A673 (cell line): ENCODE results near the gene MT3. TPM values are rescaled to one million over a fixed set of nuclear protein-coding genes. Genes with fewer than 3 reads are reported as not detected.
A peak's percentile ranks its signal among the peaks of the same experiment; 100 is the strongest.

Source experiments
- BruUV-seq: library from RNA; stranded (reverse); fragments of 400-500 nt; replicated peaks from 2 replicates; lab custom pipeline; 2021; lab: Mats Ljungman, UMichigan
- CTCF ChIA-PET: fragments of 300-600 bp; sonication (Branson Sonifier 250); formaldehyde crosslinking; loops from one replicate; lab custom pipeline; 2022; ENCODE audit warnings: antibody characterized with exemption; lab: Charles Lee
- POLR2A ChIA-PET: fragments of 300-600 bp; sonication (Branson Sonifier 250); formaldehyde crosslinking; loops from one replicate; lab custom pipeline; 2022; ENCODE audit warnings: antibody characterized with exemption; ENCODE audit not compliant: low non-redundant PET; lab: Charles Lee
- DNase-seq: peaks from one replicate; pipeline ENCODE4 v3.0.0-alpha.2; 2015; ENCODE audit warnings: low spot score
- H3K27ac ChIP-seq: fragments of 200-600 bp; sonication (generic); 2 replicates; pipeline ENCODE4 v1.5.1; 2016; ENCODE audit warnings: mixed run types, low read depth, mild to moderate bottlenecking, mixed read lengths, antibody characterized with exemption, low read length; ENCODE audit not compliant: poor library complexity, severe bottlenecking
- H3K27me3 ChIP-seq: fragments of 200-600 bp; sonication (generic); replicated peaks from 2 replicates; pipeline ENCODE4 v1.6.1; 2017; ENCODE audit warnings: mixed run types, low read depth, mild to moderate bottlenecking, mixed read lengths, antibody characterized with exemption, low read length; ENCODE audit not compliant: insufficient read depth, poor library complexity
- H3K36me3 ChIP-seq: fragments of 200-600 bp; sonication (generic); 2 replicates; pipeline ENCODE4 v1.6.1; 2016; ENCODE audit warnings: mixed run types, mild to moderate bottlenecking, mixed read lengths, antibody characterized with exemption, low read length; ENCODE audit not compliant: insufficient read depth, poor library complexity, severe bottlenecking
- H3K4me1 ChIP-seq: fragments of 200-600 bp; sonication (generic); 2 replicates; pipeline ENCODE4 v1.6.1; 2017; ENCODE audit warnings: mixed run types, mild to moderate bottlenecking, mixed read lengths, antibody characterized with exemption, low read length; ENCODE audit not compliant: insufficient read depth, poor library complexity, severe bottlenecking
- H3K4me3 ChIP-seq: fragments of 200-600 bp; sonication (generic); 2 replicates; pipeline ENCODE4 v1.5.1; 2016; ENCODE audit warnings: low read depth, mixed run types, mild to moderate bottlenecking, mixed read lengths, low read length; ENCODE audit not compliant: poor library complexity, severe bottlenecking
- H3K9me3 ChIP-seq: fragments of 200-600 bp; sonication (generic); 2 replicates; pipeline ENCODE4 v1.6.1; 2016; ENCODE audit warnings: mixed run types, low read depth, mild to moderate bottlenecking, mixed read lengths, antibody characterized with exemption, low read length; ENCODE audit not compliant: poor library complexity, severe bottlenecking
- EZH2 ChIP-seq: fragments of 200-600 bp; sonication (generic); IDR thresholded peaks from 2 replicates; pipeline ENCODE4 v1.6.1; 2017; ENCODE audit warnings: borderline replicate concordance, low read depth, mild to moderate bottlenecking, mixed read lengths, antibody characterized with exemption, low read length; ENCODE audit not compliant: poor library complexity, severe bottlenecking
- intact Hi-C: fragments of 100-400 bp; cut with micrococcal nuclease; formaldehyde crosslinking; loops from one replicate; pipeline ENCODE4 v1.10.0; 2022; ENCODE audit not compliant: unreplicated experiment
- total RNA-seq: library from RNA; stranded (reverse); gene quantifications from 2 replicates; pipeline ENCODE4 v1.2.3, GENCODE V29; 2021
- TF ChIP-seq, protein P1 (sequence below): fragments of 300-800, 200-600 bp; sonication (generic); conservative IDR thresholded peaks from 2 replicates; pipeline ENCODE4 v1.5.1; 2017; ENCODE audit warnings: low read depth, mild to moderate bottlenecking, antibody characterized with exemption, low read length, moderate library complexity, mixed read lengths

Gene MT3
- total RNA-seq, 1 experiment from 2014 or later = not detected

DNA sequence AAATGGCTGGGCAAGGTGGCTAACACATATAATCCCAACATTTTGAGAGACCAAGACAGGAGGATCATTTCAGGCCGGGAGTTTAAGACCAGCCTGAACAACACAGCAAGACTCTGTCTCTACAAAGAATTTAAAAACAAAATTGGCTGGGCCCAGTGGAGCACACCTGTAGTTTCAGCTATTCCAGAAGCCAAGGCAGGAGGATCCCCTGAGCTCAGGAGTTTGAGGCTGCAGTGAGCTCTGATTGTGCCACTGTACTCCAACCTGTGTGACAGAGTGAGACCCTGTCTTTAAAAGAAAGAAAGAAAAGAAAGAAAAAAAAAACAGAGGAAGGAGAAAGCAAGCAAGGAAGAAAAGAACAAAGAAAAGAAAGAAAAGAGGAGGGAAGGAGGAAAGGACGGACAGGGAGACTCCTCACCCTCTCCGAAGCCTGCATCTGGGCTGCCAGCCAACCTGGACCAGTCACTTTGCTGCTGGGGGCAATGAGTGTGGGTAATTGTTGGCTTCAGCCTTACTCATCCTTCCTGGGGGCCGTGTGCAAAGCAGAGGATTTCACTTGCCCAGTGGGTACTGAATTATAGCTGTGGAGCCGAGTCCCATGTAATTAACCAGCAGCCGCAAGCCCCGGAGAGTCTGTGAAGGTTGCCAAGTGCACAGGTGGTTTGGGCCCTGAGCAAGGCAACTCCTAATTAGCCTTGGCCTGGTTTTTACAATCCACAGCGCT, 31.1 kb upstream of the MT3 start:
- Histone ChIP-seq H3K4me1 (no peaks in the 10 kb centered on the region), H3K27ac (no peak overlapping the region), H3K4me3 (no peak overlapping the region), H3K27me3 (peaks cover 23% of the 10 kb centered on the region), H3K36me3 (no peaks in the 10 kb centered on the region), H3K9me3 (no peaks in the 10 kb centered on the region)
- no TSS peak for BruUV-seq
- intact Hi-C loops = no loop called here
- peak; percentile 75 for DNase-seq
- ChIA-PET CTCF (no interaction called here), POLR2A (no interaction called here)
- TF ChIP-seq, protein P1, sequence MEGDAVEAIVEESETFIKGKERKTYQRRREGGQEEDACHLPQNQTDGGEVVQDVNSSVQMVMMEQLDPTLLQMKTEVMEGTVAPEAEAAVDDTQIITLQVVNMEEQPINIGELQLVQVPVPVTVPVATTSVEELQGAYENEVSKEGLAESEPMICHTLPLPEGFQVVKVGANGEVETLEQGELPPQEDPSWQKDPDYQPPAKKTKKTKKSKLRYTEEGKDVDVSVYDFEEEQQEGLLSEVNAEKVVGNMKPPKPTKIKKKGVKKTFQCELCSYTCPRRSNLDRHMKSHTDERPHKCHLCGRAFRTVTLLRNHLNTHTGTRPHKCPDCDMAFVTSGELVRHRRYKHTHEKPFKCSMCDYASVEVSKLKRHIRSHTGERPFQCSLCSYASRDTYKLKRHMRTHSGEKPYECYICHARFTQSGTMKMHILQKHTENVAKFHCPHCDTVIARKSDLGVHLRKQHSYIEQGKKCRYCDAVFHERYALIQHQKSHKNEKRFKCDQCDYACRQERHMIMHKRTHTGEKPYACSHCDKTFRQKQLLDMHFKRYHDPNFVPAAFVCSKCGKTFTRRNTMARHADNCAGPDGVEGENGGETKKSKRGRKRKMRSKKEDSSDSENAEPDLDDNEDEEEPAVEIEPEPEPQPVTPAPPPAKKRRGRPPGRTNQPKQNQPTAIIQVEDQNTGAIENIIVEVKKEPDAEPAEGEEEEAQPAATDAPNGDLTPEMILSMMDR = no peak
- TF ChIP-seq EZH2 = no peak

DNA sequence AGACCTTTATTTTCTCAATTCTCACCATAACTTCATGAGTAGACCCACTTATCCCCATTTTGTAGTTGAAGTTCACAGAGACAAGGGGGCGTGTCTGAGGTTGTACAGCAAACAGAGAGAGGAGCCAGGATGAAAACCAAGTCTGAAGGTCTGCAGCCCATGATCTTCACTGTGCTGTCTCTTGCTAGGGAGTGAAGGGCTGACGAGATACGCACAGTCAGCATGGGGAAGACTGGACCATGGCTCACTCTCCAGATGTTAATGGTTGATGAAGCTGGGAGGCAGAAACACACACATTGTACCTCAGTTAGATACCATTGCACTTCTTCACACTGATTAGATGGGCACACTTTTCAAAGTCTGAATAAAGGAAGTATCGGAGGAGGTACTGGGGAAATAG, 30.2 kb upstream of the MT3 start:
- no TSS peak for BruUV-seq
- POLR2A ChIA-PET = no interaction called here
- intact Hi-C loops = no loop called here

DNA sequence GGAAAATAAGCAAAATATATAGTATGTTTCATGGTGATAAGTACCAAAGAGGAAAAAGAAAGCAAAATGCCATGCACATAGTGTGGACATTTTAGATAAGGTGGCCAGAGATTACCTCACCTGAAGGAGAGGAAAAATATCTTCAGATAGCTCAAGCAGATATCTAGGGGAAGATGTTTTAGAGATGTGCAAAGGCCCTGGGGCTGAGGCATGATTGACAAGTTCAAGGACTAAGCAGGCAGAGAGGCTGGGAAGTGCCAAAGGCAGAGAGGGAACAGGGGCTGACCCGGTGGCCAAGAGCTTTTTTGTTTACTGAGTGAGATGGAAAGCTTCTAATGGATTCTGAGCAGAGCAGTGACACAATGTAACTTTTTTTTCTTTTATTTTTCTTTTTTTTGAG, 28.9 kb upstream of the MT3 start:
- Histone ChIP-seq H3K27me3 (peaks cover 12% of the 10 kb centered on the region), H3K4me1 (no peaks in the 10 kb centered on the region), H3K36me3 (no peaks in the 10 kb centered on the region), H3K9me3 (no peaks in the 10 kb centered on the region), H3K4me3 (no peak overlapping the region), H3K27ac (no peak overlapping the region)
- POLR2A ChIA-PET = no interaction called here
- CTCF ChIA-PET = no interaction called here
- no TSS peak for BruUV-seq
- intact Hi-C loops = no loop called here
- TF ChIP-seq EZH2 = no peak
- TF ChIP-seq, protein P1 = no peak
- no peak for DNase-seq

More for the DNA sequence above, 30.2 kb upstream of the MT3 start:
- H3K4me3 ChIP-seq = no peak overlapping the region
- H3K27me3 ChIP-seq = peaks cover 23% of the 10 kb centered on the region
- TF ChIP-seq EZH2 = no peak
- TF ChIP-seq, protein P1 = no peak
- no peak overlapping the region for H3K27ac ChIP-seq
- no peaks in the 10 kb centered on the region for H3K4me1 ChIP-seq
- no peak for DNase-seq
- CTCF ChIA-PET = no interaction called here
- H3K36me3 ChIP-seq = no peaks in the 10 kb centered on the region
- H3K9me3 ChIP-seq = no peaks in the 10 kb centered on the region
